DMS 273 (cell line): ENCODE results near the gene OR4S2.

Source experiments
- DNase-seq: peaks from one replicate; lab custom pipeline; 2025; ENCODE audit not compliant: unreplicated experiment; lab: John Stamatoyannopoulos, UW

Gene OR4S2

GRCh38 chr11:55648027-55648426 is at the start of gene OR4S2:
Gene OR4S2, plus strand, starts transcription at chr11:55648327. Its CDS starts 2,577 bp downstream, at chr11:55650904.
- no peak for DNase-seq

- DNase-seq = no peak
Measured at GRCh38 chr11:55607545-55607944, 40.6 kb upstream of the OR4S2 start, which contains the start of gene OR4C11. Gene OR4C11, minus strand, starts transcription at chr11:55607645. Its CDS starts 3,272 bp downstream, at chr11:55604373.

GRCh38 chr11:55624531-55624930 is 23.6 kb upstream of the OR4S2 start:
- DNase-seq = no peak

GRCh38 chr11:55634813-55635212 is 13.3 kb upstream of the OR4S2 start, which contains the start of gene OR4P4:
Gene OR4P4, plus strand, starts transcription at chr11:55635113.
- no peak for DNase-seq

GRCh38 chr11:55652560-55652959 is 4.4 kb downstream of the OR4S2 start:
- no peak for DNase-seq

- no peak for DNase-seq
Measured at GRCh38 chr11:55655096-55655495, 7.0 kb downstream of the OR4S2 start.

GRCh38 chr11:55658031-55658573 is 10.0 kb downstream of the OR4S2 start:
- no peak for DNase-seq

GRCh38 chr11:55658608-55659007 is 10.5 kb downstream of the OR4S2 start:
- no peak for DNase-seq

GRCh38 chr11:55661901-55662300 is 13.8 kb downstream of the OR4S2 start, which contains the start of gene OR4C6:
Gene OR4C6, plus strand, starts transcription at chr11:55662201. Its CDS starts 2,966 bp downstream, at chr11:55665167.
- DNase-seq = no peak

GRCh38 chr11:55669376-55669775 is 21.2 kb downstream of the OR4S2 start:
- no peak for DNase-seq

GRCh38 chr11:55673860-55674259 is 25.7 kb downstream of the OR4S2 start:
- no peak for DNase-seq

GRCh38 chr11:55697817-55698216 is 49.7 kb downstream of the OR4S2 start:
- no peak for DNase-seq

GRCh38 chr11:55701429-55701828 is 53.3 kb downstream of the OR4S2 start:
- no peak for DNase-seq
